ENCODE measurements around the gene NKX3-2.
A peak's percentile ranks its signal among the peaks of the same experiment; 100 is the strongest.

The NKX3-2 gene

DNA sequence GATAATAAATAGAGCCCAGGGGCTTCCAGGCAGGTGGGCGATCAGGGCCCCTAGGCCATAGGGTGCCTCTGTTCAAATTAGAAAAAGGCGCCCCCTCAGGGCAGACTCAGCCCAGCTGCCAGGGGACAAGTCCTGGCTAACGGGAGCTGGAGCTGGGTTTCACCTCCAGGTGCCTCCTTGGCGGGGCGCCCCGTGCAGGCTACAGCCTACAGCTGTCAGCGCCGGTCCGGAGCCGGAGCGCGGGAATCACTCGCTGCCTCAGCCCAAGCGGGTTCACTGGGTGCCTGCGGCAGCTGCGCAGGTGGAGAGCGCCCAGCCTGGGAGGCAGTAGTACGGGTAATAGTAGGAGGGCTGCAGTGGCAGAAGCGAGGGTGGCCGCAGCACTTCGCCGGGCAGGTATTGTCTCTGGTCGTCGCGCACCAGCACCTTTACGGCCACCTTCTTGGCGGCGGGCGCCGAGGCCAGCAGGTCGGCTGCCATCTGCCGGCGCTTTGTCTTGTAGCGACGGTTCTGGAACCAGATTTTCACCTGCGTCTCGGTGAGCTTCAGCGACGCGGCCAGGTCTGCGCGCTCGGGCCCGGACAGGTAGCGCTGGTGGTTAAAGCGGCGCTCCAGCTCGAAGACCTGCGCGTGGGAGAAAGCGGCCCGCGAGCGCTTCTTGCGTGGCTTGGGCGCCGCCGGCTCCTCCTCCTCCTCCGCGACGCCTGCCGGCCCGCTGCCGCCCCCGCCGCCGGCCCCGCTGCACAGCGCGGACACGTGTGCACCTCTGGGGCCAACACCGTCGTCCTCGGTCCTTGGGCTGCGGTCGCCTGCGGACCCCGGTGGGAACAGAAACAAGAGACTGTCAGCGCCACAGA, 2.4 kb downstream of the NKX3-2 start:
- no peak for TF ChIP-seq Cebpa-rat (IDR thresholded peaks at IDR 0.05)
- peaks cover 44 to 65% (median 55%) of the 10 kb centered on the region in 11 experiments for H3K9me3 ChIP-seq (replicated peaks in 1 of 11)
- H4K20me1 ChIP-seq, result peaks cover 0 to 91% (median 81%) of the 10 kb centered on the region in 11 experiments; a peak in 17 of 22 replicates
- peaks cover 18 to 26% (median 23%) of the 10 kb centered on the region in 10 experiments; a peak in 19 of 20 replicates for H3K4me1 ChIP-seq
- H3K36me3 ChIP-seq, result no peaks in the 10 kb centered on the region; a peak in 2 of 22 replicates
- H3K4me2 ChIP-seq, result peak overlapping the region; percentile 33 to 83 (median 57)
- H3K27ac ChIP-seq, result no peak overlapping the region
- peaks cover 100% of the 10 kb centered on the region in 11 experiments for H3K27me3 ChIP-seq
- peak overlapping the region in 9 of 10 experiments; percentile 27 to 58 (median 41); a peak in 17 of 20 replicates for H3K4me3 ChIP-seq
- H3K9ac ChIP-seq, result no peak overlapping the region

DNA sequence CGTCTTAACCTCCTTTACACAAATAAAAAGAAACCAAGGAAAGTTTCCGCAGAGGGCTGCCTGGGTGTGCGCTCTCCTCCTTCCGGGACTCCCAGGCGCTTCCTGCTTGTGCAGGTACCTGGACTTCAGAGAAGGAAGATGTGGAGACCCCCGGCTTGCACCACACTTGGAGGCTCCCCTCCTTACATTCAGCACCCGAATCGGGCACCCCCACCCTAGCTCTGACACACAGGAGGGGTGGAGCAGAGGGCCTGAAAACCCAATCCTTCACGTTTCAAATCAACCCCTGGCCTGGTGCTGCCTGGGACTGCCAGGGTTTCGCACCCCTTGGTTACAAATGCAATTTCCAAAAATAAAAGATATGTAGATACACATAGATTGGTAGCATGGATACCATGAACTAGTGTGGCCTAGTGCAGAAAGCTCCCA, 3.1 kb downstream of the NKX3-2 start:
- TF ChIP-seq Cebpa-rat (IDR thresholded peaks at IDR 0.05), result no peak
- Histone ChIP-seq H3K4me3 (peak overlapping the region in 2 of 10 experiments; percentile 20 to 35; a peak in 1 of 20 replicates), H3K9ac (no peak overlapping the region), H3K9me3 (replicated peaks in 1 of 11) (peaks cover 52 to 73% (median 62%) of the 10 kb centered on the region in 11 experiments), H3K4me2 (peak overlapping the region in 2 of 11 experiments; percentile 10 to 30; a peak in 1 of 22 replicates), H3K27ac (no peak overlapping the region), H3K36me3 (no peaks in the 10 kb centered on the region; a peak in 2 of 22 replicates), H3K27me3 (peaks cover 100% of the 10 kb centered on the region in 11 experiments), H4K20me1 (peaks cover 0 to 88% (median 74%) of the 10 kb centered on the region in 11 experiments; a peak in 17 of 22 replicates), H3K4me1 (peaks cover 12 to 22% (median 16%) of the 10 kb centered on the region in 10 experiments; a peak in 15 of 20 replicates)

DNA sequence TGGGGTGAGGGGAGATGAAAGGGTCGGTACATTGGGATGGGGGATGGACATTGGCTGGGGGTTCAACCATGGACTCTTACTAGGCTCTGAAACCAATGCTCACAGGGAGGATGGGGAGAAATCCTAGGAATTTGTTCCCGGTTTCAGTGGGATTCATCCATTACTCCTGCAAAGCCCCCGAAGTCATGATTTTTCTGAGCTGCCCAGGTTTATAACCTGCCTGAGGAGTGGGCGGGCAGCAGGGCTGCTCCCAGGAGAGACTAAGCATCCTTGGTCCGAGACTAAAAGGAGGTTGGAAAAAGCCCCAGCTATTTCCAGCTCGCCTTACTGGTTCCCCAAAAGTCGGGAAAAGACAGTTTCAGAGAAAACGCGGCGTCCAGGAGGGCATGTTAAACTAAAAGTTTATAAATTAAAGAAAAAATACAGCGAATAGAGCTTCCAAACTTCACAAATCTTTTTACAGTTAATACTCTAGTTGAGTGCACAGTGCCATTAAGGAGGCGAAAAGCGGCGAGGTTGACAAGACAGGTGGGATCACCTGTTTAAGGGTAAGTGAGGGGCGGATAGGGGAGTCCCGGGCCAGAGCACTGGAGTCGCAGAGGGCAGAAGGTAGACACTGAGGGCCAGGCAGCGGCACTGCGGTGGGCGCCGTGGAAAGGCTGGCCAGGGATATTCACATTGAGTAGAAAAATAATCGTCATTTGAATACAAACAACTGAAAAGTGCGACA, 3.7 kb downstream of the NKX3-2 start:
- Histone ChIP-seq H4K20me1 (peaks cover 0 to 85% (median 70%) of the 10 kb centered on the region in 11 experiments; a peak in 17 of 22 replicates), H3K4me3 (peak overlapping the region in 1 of 10 experiments; percentile 20; a peak in 1 of 20 replicates), H3K9ac (no peak overlapping the region), H3K4me1 (peaks cover 12 to 22% (median 16%) of the 10 kb centered on the region in 10 experiments; a peak in 15 of 20 replicates), H3K9me3 (replicated peaks in 1 of 11) (peaks cover 57 to 78% (median 67%) of the 10 kb centered on the region in 11 experiments), H3K36me3 (no peaks in the 10 kb centered on the region; a peak in 2 of 22 replicates), H3K4me2 (peak overlapping the region in 2 of 11 experiments; percentile 10 to 30; a peak in 1 of 22 replicates), H3K27me3 (peaks cover 100% of the 10 kb centered on the region in 11 experiments), H3K27ac (no peak overlapping the region)
- TF ChIP-seq Cebpa-rat (IDR thresholded peaks at IDR 0.05), result no peak

DNA sequence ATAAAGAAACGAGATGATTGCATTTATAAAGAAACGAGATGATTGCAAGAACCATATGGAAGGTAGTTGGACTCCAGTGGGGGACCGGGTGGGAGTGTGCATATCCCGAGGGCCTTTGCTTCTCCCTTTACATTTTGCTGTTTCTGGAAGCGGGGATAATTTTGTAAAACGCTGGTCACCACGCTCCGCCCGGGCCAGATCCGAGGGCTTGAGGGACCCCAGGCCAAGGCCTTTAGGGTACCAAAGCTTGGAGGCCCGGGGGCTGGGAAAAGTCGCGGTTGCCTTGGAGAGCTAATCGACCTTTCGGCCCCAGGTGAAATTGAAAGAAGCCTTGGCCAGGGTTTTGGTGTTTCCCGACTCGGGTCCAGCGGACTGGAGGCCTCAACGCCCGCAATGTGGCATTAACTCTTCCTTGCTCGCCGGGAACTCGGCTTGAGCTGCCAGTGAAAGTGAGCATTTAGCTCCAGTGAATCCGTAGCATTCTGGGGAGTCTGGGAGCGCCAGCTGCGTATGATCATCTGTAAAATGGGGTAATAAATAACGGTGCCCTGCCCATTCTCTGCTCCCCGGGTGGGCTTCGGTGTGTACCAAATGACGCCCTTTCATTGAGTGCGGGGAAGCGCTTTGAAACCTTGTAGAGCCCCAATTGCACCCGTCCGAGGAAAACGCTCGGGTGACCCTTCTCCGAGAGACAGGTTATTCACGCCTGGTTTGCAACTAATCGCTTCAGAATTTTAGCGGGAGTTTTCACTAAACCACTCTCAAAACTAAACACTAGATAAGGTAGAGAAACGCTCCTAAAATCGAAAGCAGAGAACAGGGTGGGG, 4.5 kb downstream of the NKX3-2 start:
- TF ChIP-seq Cebpa-rat (IDR thresholded peaks at IDR 0.05), result no peak
- Histone ChIP-seq H3K36me3 (no peaks in the 10 kb centered on the region; a peak in 2 of 22 replicates), H3K4me1 (peaks cover 10 to 20% (median 13%) of the 10 kb centered on the region in 10 experiments; a peak in 15 of 20 replicates), H3K9ac (no peak overlapping the region), H3K4me3 (peak overlapping the region in 1 of 10 experiments; percentile 20; a peak in 1 of 20 replicates), H4K20me1 (peaks cover 0 to 84% (median 65%) of the 10 kb centered on the region in 11 experiments; a peak in 17 of 22 replicates), H3K4me2 (peak overlapping the region in 3 of 11 experiments; percentile 6 to 63 (median 23); a peak in 2 of 22 replicates), H3K27me3 (peaks cover 100% of the 10 kb centered on the region in 11 experiments), H3K27ac (no peak overlapping the region), H3K9me3 (replicated peaks in 1 of 11) (peaks cover 58 to 82% (median 75%) of the 10 kb centered on the region in 11 experiments)

DNA sequence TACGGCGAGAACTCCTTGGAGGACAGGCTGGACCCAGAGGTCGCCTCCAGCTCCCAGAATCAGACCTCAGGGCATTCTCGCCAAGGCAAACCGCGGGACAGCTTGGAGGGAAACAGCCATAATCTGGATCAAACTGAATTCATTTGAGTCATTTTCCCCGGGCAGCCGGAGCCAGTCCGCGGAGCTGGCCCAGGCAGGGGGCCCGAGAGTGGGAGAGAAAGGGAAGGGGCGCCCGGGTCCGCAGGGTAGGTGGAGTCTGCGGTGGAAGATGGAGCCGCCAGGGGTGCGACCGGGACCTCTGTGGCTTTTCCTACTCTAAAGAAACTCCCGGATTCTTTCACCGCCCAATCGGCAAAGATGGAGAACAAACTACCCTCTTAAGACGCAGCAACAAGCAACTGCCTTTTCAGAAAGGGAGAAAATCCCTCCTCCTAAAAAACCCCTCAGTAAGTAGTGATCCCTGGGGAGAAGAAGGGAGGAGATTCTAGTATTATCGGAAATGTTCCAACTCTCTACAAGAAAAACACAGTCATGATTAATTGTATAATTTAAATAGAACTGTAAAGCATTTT, 5.2 kb downstream of the NKX3-2 start:
- Histone ChIP-seq H3K4me3 (peak overlapping the region in 3 of 10 experiments; percentile 12 to 21 (median 20); a peak in 4 of 20 replicates), H3K9me3 (replicated peaks in 1 of 11) (peaks cover 64 to 85% (median 78%) of the 10 kb centered on the region in 11 experiments), H3K4me1 (peaks cover 7 to 15% (median 10%) of the 10 kb centered on the region in 10 experiments; a peak in 12 of 20 replicates), H3K27ac (no peak overlapping the region), H3K27me3 (peaks cover 100% of the 10 kb centered on the region in 11 experiments), H3K9ac (no peak overlapping the region), H3K4me2 (peak overlapping the region in 4 of 11 experiments; percentile 6 to 65 (median 38); a peak in 5 of 22 replicates), H3K36me3 (no peaks in the 10 kb centered on the region; a peak in 2 of 22 replicates), H4K20me1 (peaks cover 0 to 84% (median 67%) of the 10 kb centered on the region in 11 experiments; a peak in 17 of 22 replicates)
- no peak for TF ChIP-seq Cebpa-rat (IDR thresholded peaks at IDR 0.05)

DNA sequence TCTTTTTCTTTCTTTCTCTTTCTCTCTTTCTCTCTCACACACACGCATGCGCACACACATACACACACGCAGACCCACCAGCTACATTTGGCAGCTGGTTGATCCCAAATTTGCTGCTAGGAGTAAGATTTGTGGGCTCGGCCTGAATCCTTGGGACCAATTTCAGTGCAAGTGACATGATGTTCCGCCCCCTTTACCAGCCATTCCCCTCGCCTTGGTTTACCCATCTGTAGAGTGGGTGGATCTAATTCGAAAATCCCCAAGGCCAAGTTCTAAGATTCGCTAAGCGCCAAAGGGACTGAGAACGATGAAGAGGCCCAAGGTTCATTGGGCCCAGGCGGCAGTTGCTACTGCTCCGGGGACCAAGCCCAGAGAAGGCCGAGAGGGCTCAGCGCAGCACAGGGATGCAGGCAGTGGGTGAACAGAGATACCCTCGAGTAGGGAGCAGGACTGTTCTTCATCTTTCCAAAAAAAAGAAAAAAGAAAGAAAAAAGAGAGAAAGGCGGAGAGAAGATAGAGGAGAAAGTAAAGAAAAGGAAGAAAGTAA, 5.8 kb downstream of the NKX3-2 start:
- peaks cover 100% of the 10 kb centered on the region in 11 experiments for H3K27me3 ChIP-seq

DNA sequence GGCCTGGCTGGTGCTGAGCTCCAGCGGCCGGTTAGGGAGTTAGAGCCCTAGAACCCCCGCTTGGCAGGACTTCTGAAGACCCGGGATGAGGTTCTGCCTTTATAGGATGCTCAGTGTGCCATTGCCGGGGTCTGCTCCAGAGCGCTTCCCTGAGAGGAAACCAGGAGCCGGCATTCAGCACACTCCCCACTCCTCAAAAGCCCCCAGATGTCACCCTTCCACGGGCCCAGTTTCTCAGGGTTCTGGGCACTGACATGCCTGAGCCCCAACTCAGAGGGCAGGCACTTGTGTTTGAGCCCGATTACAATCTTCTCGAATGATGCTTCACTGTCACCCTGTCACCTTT, 6.5 kb downstream of the NKX3-2 start:
- TF ChIP-seq Cebpa-rat (IDR thresholded peaks at IDR 0.05), result no peak
- H3K4me3 ChIP-seq, result peak overlapping the region in 2 of 10 experiments; percentile 8 to 26; a peak in 1 of 20 replicates
- H3K9me3 ChIP-seq (replicated peaks in 1 of 11), result peaks cover 51 to 78% (median 64%) of the 10 kb centered on the region in 11 experiments
- H3K36me3 ChIP-seq, result no peaks in the 10 kb centered on the region
- H3K9ac ChIP-seq, result no peak overlapping the region
- H3K27me3 ChIP-seq, result peaks cover 99 to 100% (median 100%) of the 10 kb centered on the region in 11 experiments
- H3K4me1 ChIP-seq, result peaks cover 7 to 15% (median 8%) of the 10 kb centered on the region in 10 experiments; a peak in 12 of 20 replicates
- H3K27ac ChIP-seq, result no peak overlapping the region
- H4K20me1 ChIP-seq, result peaks cover 0 to 80% (median 60%) of the 10 kb centered on the region in 11 experiments; a peak in 17 of 22 replicates
- H3K4me2 ChIP-seq, result no peak overlapping the region

More for the DNA sequence above, 5.8 kb downstream of the NKX3-2 start:
- H3K4me2 ChIP-seq, result peak overlapping the region in 2 of 11 experiments; percentile 63 to 65; a peak in 4 of 22 replicates
- H3K27ac ChIP-seq, result no peak overlapping the region
- no peak for TF ChIP-seq Cebpa-rat (IDR thresholded peaks at IDR 0.05)
- no peak overlapping the region for H3K9ac ChIP-seq
- H3K4me3 ChIP-seq, result peak overlapping the region in 4 of 10 experiments; percentile 1 to 21 (median 16); a peak in 3 of 20 replicates
- no peaks in the 10 kb centered on the region; a peak in 2 of 22 replicates for H3K36me3 ChIP-seq
- H4K20me1 ChIP-seq, result peaks cover 0 to 83% (median 67%) of the 10 kb centered on the region in 11 experiments; a peak in 17 of 22 replicates
- peaks cover 7 to 15% (median 8%) of the 10 kb centered on the region in 10 experiments; a peak in 12 of 20 replicates for H3K4me1 ChIP-seq
- H3K9me3 ChIP-seq (replicated peaks in 1 of 11), result peaks cover 58 to 85% (median 71%) of the 10 kb centered on the region in 11 experiments
